Gastroesophageal sphincter (tissue), 4 donors: ENCODE results near the gene ABTB2. TPM values are rescaled to one million over a fixed set of nuclear protein-coding genes. Genes with fewer than 3 reads are reported as not detected.

Experiments
- ATAC-seq: fragments of 150-250 bp; one replicate; pipeline ENCODE4 v1.9.1; 2016; ENCODE audit warnings: mild to moderate bottlenecking, moderate library complexity
- H3K27ac ChIP-seq, 4 donors: fragments of 200-600 bp; sonication (generic) in 3 of 4; 1 replicate in 3 of 4; 2 replicates in 1 of 4; pipeline ENCODE4 v1.5.1; 2016 to 2019
- H3K27me3 ChIP-seq: fragments of 200-600 bp; sonication (generic); one replicate; pipeline ENCODE4 v1.5.1; 2019
- H3K36me3 ChIP-seq, 2 donors: fragments of 200-600 bp; sonication (generic); one replicate each; pipeline ENCODE4 v1.5.1; 2019; ENCODE audit warnings: control low read depth in 1 of 2
- H3K4me1 ChIP-seq, 3 donors: fragments of 200-600 bp; sonication (generic); 1 replicate in 2 of 3; 2 replicates in 1 of 3; pipeline ENCODE4 v1.5.1; 2016 to 2019; ENCODE audit warnings: control low read depth in 2 of 3
- H3K4me3 ChIP-seq, 2 donors: fragments of 200-600 bp; sonication (generic); one replicate each; pipeline ENCODE4 v1.5.1; 2019; ENCODE audit warnings: mild to moderate bottlenecking in 1 of 2, moderate library complexity in 1 of 2
- H3K9me3 ChIP-seq, 3 donors: fragments of 200-600 bp; sonication (generic); one replicate each; pipeline ENCODE4 v1.5.1; 2017 to 2019; ENCODE audit warnings: control low read depth in 2 of 3
- EP300 ChIP-seq: sonication (generic); formaldehyde crosslinking; IDR thresholded peaks from one replicate; pipeline ENCODE4 v1.6.1; 2017; ENCODE audit warnings: antibody characterized with exemption, mild to moderate bottlenecking
- POLR2A ChIP-seq, 2 donors: fragments of 450-650 bp; IDR thresholded peaks; one replicate each; pipeline ENCODE4 v1.6.1; 2017; ENCODE audit warnings: antibody characterized with exemption in 2 of 2, mild to moderate bottlenecking in 2 of 2, moderate library complexity in 1 of 2
- POLR2AphosphoS5 ChIP-seq: sonication (generic); formaldehyde crosslinking; IDR thresholded peaks from one replicate; pipeline ENCODE4 v1.6.1; 2017; ENCODE audit warnings: antibody characterized with exemption
- WGBS, 2 donors: methylation state at CpG; one replicate each; pipeline ENCODE4 v1.1.5; 2018; ENCODE audit warnings: low coverage in 1 of 2; 5-methylcytosine and 5-hydroxymethylcytosine counted together
- total RNA-seq, 4 donors: library from RNA; depleted of rRNA; stranded (reverse); fragments of >200 nt; gene quantifications; one replicate each; pipeline ENCODE4 v1.1.0, GENCODE V29; 2016
- TF ChIP-seq, protein P1 (sequence below), 4 experiments: fragments of 200-600 bp in 2 of 4; fragments of 450-650 bp in 2 of 4; sonication (generic) in 1 of 4; IDR thresholded peaks; one replicate each; pipeline ENCODE4 v1.5.1; 2017 to 2019; ENCODE audit warnings: antibody characterized with exemption in 4 of 4, mild to moderate bottlenecking in 2 of 4, moderate library complexity in 2 of 4

Gene ABTB2
- total RNA-seq, 4 donors from 2014 or later, result 4.1 to 11.0 (median 7.5) TPM

- H3K27me3 ChIP-seq, result no peaks in the 10 kb centered on the region
- peak; percentile 73 for ATAC-seq
- 34 to 35% methylated on average over 6 to 8 of the region's 11 CpGs for WGBS, 2 donors
- H3K4me3 ChIP-seq, result no peak overlapping the region
- no peaks in the 10 kb centered on the region for H3K9me3 ChIP-seq
- peak overlapping the region in 3 of 4 donors; percentile 49 to 62 (median 55) for H3K27ac ChIP-seq
- no peaks in the 10 kb centered on the region for H3K36me3 ChIP-seq
- TF ChIP-seq POLR2AphosphoS5 (peak; percentile 45), POLR2A (IDR thresholded peaks at IDR 0.05) (no peak)
- H3K4me1 ChIP-seq, result peaks cover 0 to 53% (median 6%) of the 10 kb centered on the region in 3 donors
Observed at GRCh38 chr11:34266090-34266912, 91.5 kb downstream of the ABTB2 start.

GRCh38 chr11:34264303-34265110, 93.3 kb downstream of the ABTB2 start:
- H3K27me3 ChIP-seq, result no peaks in the 10 kb centered on the region
- peaks cover 0 to 53% (median 6%) of the 10 kb centered on the region in 3 donors for H3K4me1 ChIP-seq
- H3K9me3 ChIP-seq, result no peaks in the 10 kb centered on the region
- no peak overlapping the region for H3K27ac ChIP-seq
- no peak overlapping the region for H3K4me3 ChIP-seq
- H3K36me3 ChIP-seq, result no peaks in the 10 kb centered on the region
- no peak for TF ChIP-seq POLR2AphosphoS5
- TF ChIP-seq POLR2A (IDR thresholded peaks at IDR 0.05), result no peak
- TF ChIP-seq, protein P1, sequence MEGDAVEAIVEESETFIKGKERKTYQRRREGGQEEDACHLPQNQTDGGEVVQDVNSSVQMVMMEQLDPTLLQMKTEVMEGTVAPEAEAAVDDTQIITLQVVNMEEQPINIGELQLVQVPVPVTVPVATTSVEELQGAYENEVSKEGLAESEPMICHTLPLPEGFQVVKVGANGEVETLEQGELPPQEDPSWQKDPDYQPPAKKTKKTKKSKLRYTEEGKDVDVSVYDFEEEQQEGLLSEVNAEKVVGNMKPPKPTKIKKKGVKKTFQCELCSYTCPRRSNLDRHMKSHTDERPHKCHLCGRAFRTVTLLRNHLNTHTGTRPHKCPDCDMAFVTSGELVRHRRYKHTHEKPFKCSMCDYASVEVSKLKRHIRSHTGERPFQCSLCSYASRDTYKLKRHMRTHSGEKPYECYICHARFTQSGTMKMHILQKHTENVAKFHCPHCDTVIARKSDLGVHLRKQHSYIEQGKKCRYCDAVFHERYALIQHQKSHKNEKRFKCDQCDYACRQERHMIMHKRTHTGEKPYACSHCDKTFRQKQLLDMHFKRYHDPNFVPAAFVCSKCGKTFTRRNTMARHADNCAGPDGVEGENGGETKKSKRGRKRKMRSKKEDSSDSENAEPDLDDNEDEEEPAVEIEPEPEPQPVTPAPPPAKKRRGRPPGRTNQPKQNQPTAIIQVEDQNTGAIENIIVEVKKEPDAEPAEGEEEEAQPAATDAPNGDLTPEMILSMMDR (IDR thresholded peaks at IDR 0.05), result no peak
- TF ChIP-seq EP300, result no peak
- WGBS, 2 donors, result 69 to 85% methylated on average over 5 to 8 of the region's 11 CpGs
- ATAC-seq, result no peak

GRCh38 chr11:34263441-34264091, 94.2 kb downstream of the ABTB2 start:
- 50 to 87% methylated on average over 2 to 3 of the region's 7 CpGs for WGBS, 2 donors
- no peak overlapping the region for H3K4me3 ChIP-seq
- no peaks in the 10 kb centered on the region for H3K27me3 ChIP-seq
- H3K9me3 ChIP-seq, result no peaks in the 10 kb centered on the region
- H3K27ac ChIP-seq, result peak overlapping the region in 2 of 4 donors; percentile 14 to 19
- H3K36me3 ChIP-seq, result no peaks in the 10 kb centered on the region
- peaks cover 0 to 53% (median 6%) of the 10 kb centered on the region in 3 donors for H3K4me1 ChIP-seq
- peak; percentile 59 for ATAC-seq
- TF ChIP-seq, protein P1 (IDR thresholded peaks at IDR 0.05), result no peak
- TF ChIP-seq EP300 (no peak), POLR2AphosphoS5 (peak; percentile 46)

DNA sequence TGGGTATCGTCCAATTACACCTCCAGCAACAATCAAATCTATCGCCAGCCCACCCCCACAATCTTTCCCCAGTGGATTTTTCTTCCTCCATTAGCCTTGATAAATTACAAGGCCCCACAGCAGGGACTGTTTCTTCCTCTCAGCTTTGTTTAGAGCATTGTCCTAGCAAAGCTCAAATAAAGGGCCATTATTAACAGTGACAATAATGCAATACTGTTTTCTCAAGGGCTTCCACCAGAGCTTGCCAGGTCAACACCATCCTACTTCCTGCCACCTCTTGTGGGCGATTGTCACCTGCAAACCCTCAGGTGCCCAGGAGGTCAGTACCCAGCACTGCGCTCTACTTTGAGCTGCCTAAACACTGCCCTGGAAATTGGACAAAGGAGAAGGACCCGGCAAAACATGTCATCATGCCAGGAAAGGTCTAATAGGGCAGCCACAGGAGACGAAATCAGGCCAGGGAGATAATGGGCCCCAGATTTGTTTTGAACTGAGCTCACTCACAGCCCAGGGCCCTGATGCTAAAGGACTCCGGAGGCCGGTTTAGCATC, 95.2 kb downstream of the ABTB2 start:
- H3K9me3 ChIP-seq, result no peaks in the 10 kb centered on the region
- no peaks in the 10 kb centered on the region for H3K36me3 ChIP-seq
- ATAC-seq, result no peak
- no peak overlapping the region for H3K27ac ChIP-seq
- no peak overlapping the region for H3K4me3 ChIP-seq
- H3K27me3 ChIP-seq, result no peaks in the 10 kb centered on the region
- TF ChIP-seq POLR2A (IDR thresholded peaks at IDR 0.05), result no peak
- TF ChIP-seq EP300, result no peak
- WGBS, 2 donors, result 75 to 92% methylated on average over 2 to 8 of the region's 8 CpGs
- H3K4me1 ChIP-seq, result peaks cover 0 to 52% (median 6%) of the 10 kb centered on the region in 3 donors

GRCh38 chr11:34261820-34262219, 96.0 kb downstream of the ABTB2 start:
- Histone ChIP-seq H3K4me3 (no peak overlapping the region), H3K36me3 (no peaks in the 10 kb centered on the region), H3K9me3 (no peaks in the 10 kb centered on the region), H3K4me1 (peaks cover 0 to 44% (median 6%) of the 10 kb centered on the region in 3 donors), H3K27ac (no peak overlapping the region), H3K27me3 (no peaks in the 10 kb centered on the region)
- WGBS, 2 donors, result 100% methylated on average over 1 of the region's 1 CpG; no CpG with 5 or more reads in 1 of the 2 donors
- ATAC-seq, result no peak
- TF ChIP-seq, protein P1 (IDR thresholded peaks at IDR 0.05), result no peak
- TF ChIP-seq EP300 (no peak), POLR2A (IDR thresholded peaks at IDR 0.05) (no peak), POLR2AphosphoS5 (no peak)
